NCI-H345 (cell line): ENCODE measurements around the gene ARHGEF16.

Experiments
- DNase-seq: peaks from one replicate; lab custom pipeline; 2025; lab: John Stamatoyannopoulos, UW

The ARHGEF16 gene

GRCh38 chr1:3456964-3457909, 2.8 kb downstream of the ARHGEF16 start:
- DNase-seq: no peak

- DNase-seq: no peak
Observed at GRCh38 chr1:3457910-3458883, 3.7 kb downstream of the ARHGEF16 start.

DNA sequence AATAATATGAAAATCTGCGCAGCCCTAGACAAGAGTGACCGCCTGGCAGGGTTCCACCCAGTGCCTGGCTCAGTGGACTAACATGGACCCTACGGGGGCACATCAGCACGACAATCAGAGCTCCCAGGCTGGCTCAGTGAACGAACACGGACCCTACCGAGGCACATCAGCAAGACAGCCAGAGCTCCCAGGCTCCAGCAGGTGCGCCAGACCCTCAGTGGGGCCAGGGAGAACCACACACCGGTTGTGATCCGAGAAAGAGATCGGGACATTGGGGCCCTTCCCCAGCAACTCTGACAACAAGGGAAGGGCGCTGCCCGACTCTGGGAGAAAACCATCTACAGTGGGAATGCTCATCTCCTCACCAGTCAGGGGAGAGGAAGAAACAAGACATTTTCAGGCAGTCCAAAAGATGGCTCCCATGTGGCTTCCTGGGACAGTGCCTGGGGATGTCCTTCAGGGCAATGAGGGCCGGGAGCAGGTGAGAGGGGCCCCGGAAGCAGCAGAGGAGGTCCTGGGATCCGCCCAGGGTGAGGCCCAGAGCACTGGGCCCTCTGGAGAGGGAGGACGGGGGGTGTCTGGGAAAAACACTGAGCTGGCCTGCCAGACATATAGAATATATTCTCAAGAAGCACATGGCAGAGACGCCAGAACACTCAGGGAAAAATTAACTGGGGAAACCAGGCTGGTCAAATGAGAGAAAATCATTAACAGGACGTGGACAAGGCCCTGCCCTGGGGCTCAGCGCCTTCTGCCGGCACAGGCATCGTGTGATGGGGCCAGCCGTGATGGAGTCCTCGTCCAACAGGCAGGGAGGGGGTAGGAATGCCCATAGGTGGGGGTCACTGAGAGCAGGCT, 4.8 kb downstream of the ARHGEF16 start:
- DNase-seq: no peak

- no peak for DNase-seq
Observed at GRCh38 chr1:3459940-3460671, 5.6 kb downstream of the ARHGEF16 start.

DNA sequence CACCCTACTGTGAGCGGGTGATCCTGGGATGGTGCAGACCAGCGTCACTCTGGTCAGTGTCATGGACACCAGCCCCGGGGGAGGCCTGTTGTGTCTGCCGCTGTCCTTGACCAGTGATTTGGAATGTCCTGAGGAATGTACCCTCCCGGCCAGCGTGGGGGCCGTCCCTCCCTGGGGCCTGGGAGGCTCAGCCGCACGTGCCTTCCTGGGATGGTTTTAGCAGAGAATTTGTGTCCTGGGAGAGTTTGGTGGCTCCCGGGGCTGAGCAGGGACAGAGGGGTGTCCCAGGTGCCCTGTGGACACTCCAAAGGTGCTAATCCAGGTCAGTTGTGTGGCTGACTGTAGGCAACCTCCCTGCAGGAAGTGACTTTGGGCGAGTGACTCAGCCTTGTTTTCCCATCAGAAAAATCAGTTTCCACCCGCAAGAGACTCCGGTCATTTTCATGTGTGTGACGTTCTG, 6.2 kb downstream of the ARHGEF16 start:
- DNase-seq: no peak

DNA sequence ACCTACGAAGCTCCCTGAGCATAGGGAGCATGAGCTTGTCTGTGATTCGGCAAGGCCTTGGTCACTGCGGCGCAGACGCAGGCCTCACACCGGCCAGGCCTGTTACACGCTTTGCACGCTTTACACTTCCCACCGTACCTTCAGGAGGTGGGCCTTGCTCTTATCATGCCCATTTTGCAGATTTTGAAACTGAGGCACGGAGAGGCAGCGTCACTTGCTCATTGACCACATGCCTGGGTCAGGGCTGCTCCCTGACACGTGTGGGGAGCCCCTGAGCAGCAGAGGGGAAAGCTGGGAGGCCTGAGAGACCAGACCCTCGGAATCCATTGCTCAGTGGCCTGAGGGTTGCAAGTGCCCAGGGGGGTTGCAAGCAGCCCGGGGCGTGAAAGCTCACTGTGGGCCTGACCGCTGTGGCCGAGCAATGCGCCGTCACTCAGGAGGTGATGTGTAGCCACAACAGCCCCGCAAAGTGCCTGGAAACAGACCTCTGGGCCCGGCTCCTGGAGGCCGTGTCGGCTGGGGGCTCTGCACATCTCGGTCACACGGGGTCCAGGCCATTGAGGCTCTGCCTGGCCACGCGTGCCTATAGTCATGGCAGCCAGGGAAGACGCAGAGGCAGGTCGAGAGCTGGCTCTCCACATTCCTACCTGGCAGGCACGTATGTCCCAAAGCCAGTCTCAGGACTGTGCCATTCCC, 6.9 kb downstream of the ARHGEF16 start:
- no peak for DNase-seq

DNA sequence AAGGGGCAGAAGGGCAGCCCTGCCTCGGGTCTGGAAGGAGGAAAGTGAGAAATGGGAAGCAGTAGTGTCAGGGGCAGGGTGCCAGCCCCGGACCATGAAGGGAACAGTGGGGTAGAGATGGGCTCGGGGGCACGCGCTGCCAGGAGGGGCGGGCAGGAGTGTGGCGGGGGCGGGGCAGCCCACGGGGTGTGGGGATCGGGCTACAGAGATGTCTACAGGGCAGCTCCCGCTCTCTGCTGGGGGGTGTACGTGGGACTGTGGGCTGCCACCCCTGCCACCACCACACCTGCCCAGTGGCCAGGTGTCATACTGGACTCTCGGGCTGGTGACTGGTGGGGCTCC, 7.4 kb downstream of the ARHGEF16 start:
- DNase-seq: no peak

DNA sequence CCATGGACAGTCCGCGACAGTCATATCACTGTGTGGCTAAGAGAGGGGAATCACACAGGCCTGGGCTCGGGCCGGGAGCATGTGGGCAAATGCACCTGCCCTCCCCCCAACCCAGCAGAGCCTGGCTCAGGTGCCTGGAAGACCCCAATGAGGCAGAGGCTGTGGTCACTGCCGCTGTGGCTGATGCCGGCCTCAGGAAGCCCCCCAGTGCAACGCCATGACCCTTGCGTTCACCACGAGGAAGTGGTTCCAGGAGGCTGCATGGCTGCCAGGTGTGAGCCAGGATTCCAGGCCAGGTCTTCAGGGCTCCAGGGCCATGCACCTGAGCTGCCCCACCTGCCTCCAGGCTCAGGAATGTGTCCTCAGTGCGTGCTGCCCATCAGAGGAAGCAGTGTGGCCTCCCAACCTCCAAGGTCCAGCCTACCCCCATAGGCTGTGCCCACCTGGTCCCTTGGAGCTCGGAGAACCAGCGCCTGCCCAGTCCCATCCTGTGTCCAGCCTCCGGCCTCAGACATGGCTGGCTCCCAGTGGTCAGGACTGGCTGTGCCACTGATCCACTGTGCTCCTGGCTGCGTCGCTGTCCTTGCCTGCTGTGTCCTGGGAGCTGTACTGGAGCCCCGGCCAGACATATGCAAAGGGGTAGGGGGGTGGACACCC, 8.0 kb downstream of the ARHGEF16 start:
- DNase-seq: no peak

GRCh38 chr1:3463013-3463385, 8.5 kb downstream of the ARHGEF16 start:
- no peak for DNase-seq

- no peak for DNase-seq
Observed at GRCh38 chr1:3463408-3463863, 9.0 kb downstream of the ARHGEF16 start.

- no peak for DNase-seq
Observed at GRCh38 chr1:3463891-3464648, 9.6 kb downstream of the ARHGEF16 start.

- DNase-seq: no peak
Observed at GRCh38 chr1:3464649-3465025, 10.2 kb downstream of the ARHGEF16 start.

GRCh38 chr1:3465091-3465934, 10.8 kb downstream of the ARHGEF16 start:
- no peak for DNase-seq

DNA sequence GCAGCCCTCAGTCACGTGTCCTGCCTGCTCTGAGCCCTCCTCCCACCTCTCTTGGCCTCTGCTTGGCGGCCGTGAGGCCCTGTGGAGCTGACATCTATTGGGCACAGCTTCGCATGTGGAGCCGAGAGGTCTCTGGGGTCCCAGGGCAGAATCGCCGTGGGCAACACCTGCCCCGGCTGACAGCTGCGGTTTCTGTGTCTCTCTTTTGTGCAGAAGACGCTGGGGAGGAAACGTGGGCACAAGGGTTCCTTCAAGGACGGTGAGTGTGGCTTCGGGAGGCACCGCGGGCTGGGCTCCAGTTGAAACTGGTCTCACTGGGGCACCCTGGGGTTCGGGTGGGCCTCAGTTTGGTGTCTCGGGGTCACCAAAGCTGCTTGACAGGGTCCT, 11.5 kb downstream of the ARHGEF16 start:
- DNase-seq: no peak

- DNase-seq: no peak
Observed at GRCh38 chr1:3466366-3467075, 12.1 kb downstream of the ARHGEF16 start.

DNA sequence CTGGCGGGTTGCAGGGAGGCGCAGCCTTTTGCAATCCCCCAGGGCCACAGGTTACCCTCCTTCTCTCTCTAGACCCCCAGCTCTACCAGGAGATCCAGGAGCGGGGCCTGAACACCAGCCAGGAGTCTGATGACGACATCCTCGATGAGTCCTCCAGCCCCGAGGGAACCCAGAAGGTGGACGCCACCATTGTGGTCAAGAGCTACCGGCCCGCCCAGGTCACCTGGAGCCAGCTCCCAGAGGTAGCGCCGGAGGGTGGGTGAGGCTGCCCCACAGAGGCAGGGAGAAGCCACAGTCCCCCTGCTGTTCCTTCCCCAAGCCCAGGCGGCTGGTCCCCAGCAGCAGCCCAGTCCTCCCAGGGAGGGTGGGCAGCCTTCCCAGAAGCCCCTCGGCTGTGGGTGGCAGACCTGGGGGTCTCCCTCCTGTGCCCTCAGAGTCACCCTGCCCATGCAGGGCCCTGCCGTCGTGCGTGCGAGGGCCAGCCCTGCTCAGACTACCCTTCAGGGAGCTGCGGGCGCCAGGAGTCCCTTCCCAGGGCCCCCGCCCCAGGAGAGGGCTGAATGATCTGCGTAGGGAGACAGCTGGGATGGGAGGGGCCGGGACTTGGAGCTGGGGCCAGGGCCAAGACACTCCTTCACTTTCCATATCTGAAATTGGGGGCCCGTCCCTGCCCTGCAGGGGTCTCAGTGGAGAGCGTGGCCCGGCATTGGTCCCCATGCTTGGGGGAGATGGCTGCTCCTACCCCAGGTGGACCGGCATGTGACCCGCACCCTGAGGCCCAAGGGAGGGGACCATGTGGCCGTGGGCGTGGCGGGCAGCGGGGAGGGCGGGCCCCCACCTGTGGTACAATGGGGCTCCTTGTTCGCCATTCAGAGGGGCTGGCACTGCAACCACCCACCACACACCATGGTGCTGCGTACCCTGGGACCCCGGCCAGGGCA, 12.9 kb downstream of the ARHGEF16 start:
- DNase-seq: no peak
